Choroid plexus epithelial cell (primary cell): Measurements from ENCODE around the gene PPM1H.

Source experiments
- DNase-seq: peaks from one replicate; pipeline ENCODE4 v3.0.0-alpha.2; 2010; ENCODE audit warnings: low read depth
- H3K4me3 ChIP-seq: 2 replicates; pipeline ENCODE4 v1.5.1; 2011; ENCODE audit warnings: low read depth, mild to moderate bottlenecking, control low read depth, low read length, moderate library complexity
- TF ChIP-seq, protein P1 (sequence below): conservative IDR thresholded peaks from 2 replicates; pipeline ENCODE4 v1.5.1; 2011; ENCODE audit warnings: low read depth, mild to moderate bottlenecking, control low read depth, inconsistent platforms, low read length, moderate library complexity

Gene PPM1H

GRCh38 chr12:62629971-62630739 is 304.8 kb downstream of the PPM1H start:
- H3K4me3 ChIP-seq, result no peak overlapping the region
- TF ChIP-seq, protein P1, sequence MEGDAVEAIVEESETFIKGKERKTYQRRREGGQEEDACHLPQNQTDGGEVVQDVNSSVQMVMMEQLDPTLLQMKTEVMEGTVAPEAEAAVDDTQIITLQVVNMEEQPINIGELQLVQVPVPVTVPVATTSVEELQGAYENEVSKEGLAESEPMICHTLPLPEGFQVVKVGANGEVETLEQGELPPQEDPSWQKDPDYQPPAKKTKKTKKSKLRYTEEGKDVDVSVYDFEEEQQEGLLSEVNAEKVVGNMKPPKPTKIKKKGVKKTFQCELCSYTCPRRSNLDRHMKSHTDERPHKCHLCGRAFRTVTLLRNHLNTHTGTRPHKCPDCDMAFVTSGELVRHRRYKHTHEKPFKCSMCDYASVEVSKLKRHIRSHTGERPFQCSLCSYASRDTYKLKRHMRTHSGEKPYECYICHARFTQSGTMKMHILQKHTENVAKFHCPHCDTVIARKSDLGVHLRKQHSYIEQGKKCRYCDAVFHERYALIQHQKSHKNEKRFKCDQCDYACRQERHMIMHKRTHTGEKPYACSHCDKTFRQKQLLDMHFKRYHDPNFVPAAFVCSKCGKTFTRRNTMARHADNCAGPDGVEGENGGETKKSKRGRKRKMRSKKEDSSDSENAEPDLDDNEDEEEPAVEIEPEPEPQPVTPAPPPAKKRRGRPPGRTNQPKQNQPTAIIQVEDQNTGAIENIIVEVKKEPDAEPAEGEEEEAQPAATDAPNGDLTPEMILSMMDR, result no peak
- DNase-seq, result no peak

GRCh38 chr12:62629413-62629812 is 305.5 kb downstream of the PPM1H start:
- DNase-seq, result no peak
- TF ChIP-seq, protein P1, result no peak
- no peak overlapping the region for H3K4me3 ChIP-seq

DNA sequence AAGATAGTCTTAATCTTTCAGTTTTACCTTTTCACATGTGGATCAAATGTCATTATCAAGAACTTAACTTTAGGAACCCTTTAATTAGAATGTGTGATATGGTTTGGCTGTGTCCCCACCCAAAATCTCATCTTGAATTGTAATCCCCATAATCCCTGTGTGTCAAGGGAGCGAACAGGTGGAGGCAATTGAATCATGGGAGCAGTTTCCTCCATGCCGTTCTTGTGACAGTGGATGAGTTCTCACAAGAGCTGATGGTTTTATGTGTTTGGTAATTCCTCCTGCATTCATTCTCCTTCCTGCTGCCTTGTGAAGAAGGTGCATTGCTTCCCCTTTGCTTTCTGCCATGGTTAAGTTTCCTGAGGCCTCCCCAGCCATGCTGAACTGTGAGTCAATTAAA is 307.8 kb downstream of the PPM1H start:
- TF ChIP-seq, protein P1, result no peak
- DNase-seq, result no peak
- H3K4me3 ChIP-seq, result no peak overlapping the region

DNA sequence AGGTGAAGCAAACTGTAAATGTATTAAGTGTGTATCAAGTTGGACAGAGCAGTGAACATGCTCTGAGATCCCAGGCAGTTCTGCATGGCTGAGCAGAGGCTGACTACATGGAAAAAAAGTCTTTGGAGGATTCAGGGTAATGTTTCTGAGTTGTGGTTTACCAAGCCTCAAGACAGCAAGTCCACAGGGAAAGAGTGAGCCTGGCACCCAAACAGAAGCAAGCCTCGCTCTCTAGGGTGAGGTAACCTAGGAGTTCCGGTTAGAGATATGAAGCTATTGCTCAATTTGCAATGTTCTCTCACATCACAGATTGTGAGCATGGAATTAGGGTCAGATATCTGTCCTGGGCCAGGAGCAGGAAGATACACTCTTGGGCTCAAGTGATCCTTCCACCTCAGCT is 309.7 kb downstream of the PPM1H start:
- TF ChIP-seq, protein P1, result no peak
- peak; percentile 76 for DNase-seq
- no peak overlapping the region for H3K4me3 ChIP-seq

GRCh38 chr12:62622177-62622576 is 312.8 kb downstream of the PPM1H start:
- no peak overlapping the region for H3K4me3 ChIP-seq
- DNase-seq, result no peak
- TF ChIP-seq, protein P1, result peak; percentile 7

DNA sequence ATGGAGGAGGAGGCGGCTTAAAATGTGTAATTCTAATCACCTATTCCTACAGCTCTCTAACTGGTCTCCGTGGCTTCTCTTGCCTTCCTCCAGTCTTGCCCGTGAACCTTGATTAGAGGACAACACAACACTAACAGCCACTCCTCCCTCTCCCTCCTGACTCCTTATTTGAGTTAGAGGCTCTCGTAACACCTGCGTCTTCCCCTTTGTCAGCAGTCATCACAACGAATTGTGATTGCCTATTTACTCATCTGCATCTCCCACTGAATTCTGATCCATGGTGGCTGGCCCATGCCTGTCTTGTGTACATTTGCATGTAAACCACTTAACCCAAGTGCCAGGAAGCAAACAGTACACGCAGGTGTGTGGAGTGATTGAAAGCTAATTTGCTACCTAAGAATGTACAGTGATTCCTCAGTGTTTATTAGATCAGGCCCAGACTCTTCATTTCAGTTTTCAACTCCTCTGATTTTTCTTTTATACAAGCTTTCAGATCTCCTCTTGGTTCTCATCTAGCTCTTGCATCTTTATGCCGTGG is 313.8 kb downstream of the PPM1H start:
- no peak overlapping the region for H3K4me3 ChIP-seq
- DNase-seq, result no peak
- TF ChIP-seq, protein P1, result no peak

GRCh38 chr12:62618930-62619329 is 316.0 kb downstream of the PPM1H start:
- no peak overlapping the region for H3K4me3 ChIP-seq
- TF ChIP-seq, protein P1, result no peak
- no peak for DNase-seq
